Activated CD4-positive, CD25-positive, alpha-beta regulatory T cell treated with anti-CD3 and anti-CD28 coated beads, Interleukin-2, amount 50 U/mL, for 24 hours (primary cell): ENCODE results near the gene SAMD4B.
"Not testable (repeated sequence)": the region's sequence is repeated elsewhere in the genome, so short reads cannot be mapped to it uniquely, and the experiment has no call there.

Experiments used
- ATAC-seq, 2 donors: fragments of 150-1000 bp; cut with Tn5 transposase; one replicate each; pipeline ENCODE4 v1.10.0; 2021; ENCODE audit warnings: mild to moderate bottlenecking in 1 of 2, moderate library complexity in 1 of 2

SAMD4B gene

GRCh38 chr19:39339674-39340073 lies 2.5 kb upstream of the SAMD4B start:
- ATAC-seq = no peak

GRCh38 chr19:39340156-39340555 lies 2.1 kb upstream of the SAMD4B start:
- ATAC-seq = not testable (repeated sequence)

- peak; percentile 5 to 6 for ATAC-seq
Measured at GRCh38 chr19:39341129-39341718, 997 bp upstream of the SAMD4B start.

DNA sequence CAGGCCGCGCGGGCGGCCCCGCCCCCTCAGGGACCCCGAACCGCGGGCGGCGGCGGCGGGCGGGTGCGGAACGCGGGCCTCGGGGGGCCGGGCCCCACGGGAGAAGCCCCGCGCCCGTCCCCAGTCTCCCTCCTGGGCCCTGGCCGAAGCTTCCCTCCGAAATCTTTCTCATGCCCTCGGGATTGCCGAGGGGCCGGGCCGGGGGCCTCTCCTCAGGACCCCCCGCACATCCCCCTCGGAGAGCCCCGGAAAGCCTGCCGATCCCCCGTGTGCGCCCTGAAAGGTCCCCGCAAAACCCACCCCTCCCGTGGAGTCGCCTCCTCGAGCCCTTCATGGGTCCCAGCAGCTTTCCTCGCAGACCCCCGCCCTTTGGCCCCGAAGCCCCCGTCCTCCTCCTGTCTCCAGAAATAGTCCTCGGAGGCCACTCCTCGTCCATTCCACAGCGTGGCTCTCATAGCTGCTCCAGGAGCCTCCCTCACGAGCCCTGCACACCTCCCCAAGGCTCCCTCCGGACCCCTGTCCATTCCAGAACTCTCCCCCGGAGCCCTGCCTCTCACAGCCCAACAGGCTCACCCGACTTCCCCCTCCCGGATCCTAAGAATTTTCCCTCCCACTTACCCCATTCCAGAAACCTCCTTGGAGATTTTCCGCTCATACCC lies 555 bp downstream of the SAMD4B start:
- no peak for ATAC-seq

GRCh38 chr19:39345956-39346355 lies 3.7 kb downstream of the SAMD4B start:
- ATAC-seq = no peak

- no peak for ATAC-seq
Measured at GRCh38 chr19:39347332-39348164, 5.3 kb downstream of the SAMD4B start.

DNA sequence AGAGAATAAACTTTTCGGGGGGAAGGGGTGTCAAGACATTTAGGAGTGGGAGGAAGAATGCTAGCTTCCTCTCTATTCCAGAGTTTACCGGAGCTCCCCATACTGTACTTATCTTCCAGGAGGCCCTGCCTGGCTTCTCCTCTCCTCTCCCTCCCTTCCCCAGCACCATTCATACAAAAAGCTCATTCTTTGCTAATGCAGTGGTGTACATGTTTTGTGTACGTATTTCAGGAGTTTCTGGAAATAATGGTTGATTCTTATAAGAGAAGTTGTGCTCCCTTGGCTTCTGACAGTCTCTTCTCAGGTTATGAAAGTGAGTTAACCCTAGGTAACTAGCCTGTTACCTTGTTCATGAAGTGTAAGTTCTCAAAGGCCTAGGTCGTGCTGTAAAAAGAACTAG lies 7.1 kb downstream of the SAMD4B start:
- ATAC-seq = no peak

- no peak for ATAC-seq
Measured at GRCh38 chr19:39350156-39350555, 7.9 kb downstream of the SAMD4B start.

DNA sequence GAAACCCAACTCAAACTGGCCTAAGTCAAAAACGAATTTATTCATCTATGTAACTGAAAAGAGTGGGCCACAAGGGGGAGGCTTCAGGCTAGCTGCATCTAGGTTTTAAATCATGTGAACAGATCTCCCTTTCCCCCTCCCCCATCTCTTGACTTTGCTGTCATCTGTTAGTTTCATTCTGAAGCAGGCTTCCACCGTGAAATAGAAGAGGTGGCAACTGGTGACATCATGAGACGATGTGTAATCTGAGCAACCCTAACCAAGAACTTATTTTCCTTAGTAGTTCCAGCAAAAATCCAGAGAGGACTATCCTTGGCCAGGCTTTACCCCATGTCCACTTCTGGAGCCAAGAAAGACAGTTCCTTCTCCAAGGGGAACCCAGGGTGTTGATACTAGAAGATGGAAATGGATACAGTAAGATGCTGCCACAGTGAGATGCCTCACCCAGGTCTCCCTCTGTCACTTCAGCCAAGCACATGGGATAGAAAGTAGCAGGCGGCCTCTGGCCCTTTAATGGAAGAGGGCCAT lies 9.4 kb downstream of the SAMD4B start:
- peak; percentile 98 for ATAC-seq

DNA sequence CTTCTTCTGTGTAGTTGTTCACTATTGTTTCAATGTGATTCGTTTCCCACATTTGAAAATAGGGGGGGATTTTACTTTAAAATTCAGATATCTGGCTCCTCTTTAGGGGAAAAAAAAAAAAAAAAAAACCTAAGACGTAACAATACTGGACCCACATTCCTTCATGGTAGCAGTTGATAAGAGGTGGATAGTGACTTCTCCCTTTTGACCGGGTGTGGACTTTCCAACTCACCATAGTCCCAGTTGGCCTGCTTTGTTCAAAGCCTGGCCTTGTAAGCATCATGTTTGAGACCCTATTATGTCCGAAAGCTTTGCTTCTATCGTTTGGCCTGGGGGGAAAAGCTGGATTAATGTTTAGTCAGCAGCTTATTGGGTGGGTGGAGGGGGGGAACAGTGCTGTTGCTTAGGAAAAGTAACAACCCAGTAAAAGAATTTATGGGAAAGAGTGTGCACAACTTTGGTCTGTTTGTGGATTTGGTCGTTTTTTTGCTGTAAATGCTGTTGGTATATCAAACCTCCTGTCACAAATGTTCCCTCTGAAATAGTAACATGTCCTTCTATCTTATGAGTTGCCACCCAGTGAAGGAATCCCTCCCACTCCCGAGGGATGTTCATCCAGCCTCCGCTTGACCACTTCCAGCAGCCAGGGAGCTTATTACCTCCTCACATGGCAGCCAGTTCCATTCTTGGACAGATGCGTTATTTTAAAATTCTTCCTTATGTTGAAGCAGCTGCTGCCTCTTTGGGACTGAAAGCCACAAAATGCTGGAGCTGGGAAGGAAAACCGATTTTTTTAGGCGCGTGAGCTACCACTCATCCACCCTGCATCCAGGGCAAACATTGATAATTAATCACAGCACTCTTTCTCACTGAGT lies 10.4 kb downstream of the SAMD4B start:
- no peak for ATAC-seq

GRCh38 chr19:39355253-39355652 lies 13.0 kb downstream of the SAMD4B start:
- ATAC-seq = no peak

DNA sequence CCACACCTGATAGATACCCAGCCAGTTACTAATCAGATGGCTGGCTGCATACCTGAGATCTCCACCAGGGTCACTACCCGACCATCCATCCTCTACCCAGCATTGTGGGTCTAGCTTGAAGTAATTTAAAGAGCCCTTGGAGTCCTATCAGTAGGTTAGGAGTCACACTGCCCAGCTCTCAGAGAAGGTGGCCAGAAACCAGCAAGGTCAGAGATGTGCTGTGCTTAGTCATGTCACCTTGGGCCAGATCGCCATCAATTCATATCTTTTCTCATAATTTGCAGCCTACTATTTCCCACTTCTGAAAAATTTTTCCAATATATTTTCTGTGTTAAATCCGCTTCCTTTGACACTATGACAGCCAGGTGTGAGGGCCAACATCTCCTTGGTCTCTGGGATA lies 13.9 kb downstream of the SAMD4B start:
- no peak for ATAC-seq

DNA sequence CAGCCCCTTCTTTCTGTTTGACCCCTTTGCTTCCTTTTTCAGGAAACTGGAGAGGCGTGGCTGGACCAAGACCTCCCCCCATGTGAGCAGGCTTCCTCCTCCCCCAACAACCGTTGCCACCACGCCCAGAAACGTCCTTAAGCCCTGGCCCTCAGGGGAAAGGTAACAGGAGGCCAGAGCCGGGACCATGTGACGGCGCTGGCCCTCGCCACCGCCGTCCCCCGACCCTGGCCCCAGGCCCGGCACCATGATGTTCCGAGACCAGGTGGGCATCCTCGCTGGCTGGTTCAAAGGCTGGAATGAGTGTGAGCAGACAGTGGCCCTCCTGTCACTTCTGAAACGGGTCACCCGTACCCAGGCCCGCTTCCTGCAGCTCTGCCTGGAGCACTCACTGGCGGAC lies 14.4 kb downstream of the SAMD4B start:
- no peak for ATAC-seq

GRCh38 chr19:39359026-39359425 lies 16.8 kb downstream of the SAMD4B start:
- peak in 1 of 2 donors; percentile 36 for ATAC-seq

DNA sequence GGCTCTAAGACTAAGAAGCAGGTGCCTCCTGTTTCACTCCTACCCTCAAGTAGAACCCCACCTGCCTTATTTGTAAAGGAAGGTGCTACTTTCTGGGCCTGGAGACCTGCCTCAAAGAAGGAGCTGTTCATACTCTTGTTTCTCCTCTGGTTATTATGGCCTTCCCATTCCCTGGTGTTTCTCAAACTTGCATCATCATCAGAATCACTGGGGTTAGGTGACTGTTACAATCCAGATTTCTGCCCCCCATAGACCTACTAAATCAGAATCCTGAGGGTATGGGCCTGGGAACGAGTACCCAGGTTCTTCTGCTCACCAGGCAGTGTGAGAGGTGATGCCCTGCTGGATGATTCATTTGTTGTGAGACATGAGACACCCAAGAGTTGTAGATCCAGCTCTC lies 18.4 kb downstream of the SAMD4B start:
- ATAC-seq = no peak

DNA sequence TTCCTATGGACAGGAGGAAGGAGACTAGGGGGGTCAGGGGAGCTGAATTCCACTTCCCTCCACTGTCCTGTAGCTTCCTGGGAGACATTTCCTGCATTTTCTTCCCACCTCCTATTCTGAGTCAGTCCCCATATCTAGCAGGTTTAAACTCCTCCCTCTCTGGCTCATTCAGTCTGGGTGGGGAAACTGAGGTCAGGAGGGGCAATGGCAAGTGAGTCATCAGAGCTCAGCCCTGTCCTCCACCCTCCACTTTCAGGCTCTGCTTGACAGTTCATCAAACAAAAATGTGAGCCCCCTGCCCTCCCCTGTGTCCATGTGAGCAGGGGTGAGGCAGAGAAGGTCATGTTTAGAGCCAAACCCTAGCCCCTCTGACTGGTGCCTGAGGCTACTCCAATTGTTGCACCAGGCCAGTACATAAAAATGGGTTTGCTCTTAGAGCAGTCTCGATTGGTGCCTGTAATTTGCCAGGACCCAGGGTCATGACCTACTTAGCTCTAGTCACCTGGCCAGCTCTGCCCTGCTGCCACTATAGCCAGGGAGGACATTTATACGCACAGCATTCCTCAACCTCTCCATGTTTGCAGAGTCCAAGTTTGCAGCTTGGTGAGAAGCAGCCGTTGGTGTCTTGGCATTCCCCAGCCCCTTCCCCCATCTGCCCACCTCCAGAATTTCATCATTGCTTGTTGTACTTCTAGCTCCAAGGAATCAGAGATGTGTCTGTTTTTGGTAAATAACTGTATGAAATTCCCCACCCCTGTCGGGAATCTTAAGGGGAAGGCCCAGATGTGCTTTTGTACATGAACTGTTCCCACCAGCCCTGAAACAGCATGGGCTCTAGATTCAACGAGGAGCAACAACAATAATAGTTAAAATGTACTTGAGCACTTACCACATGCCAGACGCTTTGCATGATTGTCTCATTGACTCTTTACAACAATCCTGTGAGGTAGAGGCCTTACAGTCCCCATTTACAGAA lies 20.7 kb downstream of the SAMD4B start:
- no peak for ATAC-seq

DNA sequence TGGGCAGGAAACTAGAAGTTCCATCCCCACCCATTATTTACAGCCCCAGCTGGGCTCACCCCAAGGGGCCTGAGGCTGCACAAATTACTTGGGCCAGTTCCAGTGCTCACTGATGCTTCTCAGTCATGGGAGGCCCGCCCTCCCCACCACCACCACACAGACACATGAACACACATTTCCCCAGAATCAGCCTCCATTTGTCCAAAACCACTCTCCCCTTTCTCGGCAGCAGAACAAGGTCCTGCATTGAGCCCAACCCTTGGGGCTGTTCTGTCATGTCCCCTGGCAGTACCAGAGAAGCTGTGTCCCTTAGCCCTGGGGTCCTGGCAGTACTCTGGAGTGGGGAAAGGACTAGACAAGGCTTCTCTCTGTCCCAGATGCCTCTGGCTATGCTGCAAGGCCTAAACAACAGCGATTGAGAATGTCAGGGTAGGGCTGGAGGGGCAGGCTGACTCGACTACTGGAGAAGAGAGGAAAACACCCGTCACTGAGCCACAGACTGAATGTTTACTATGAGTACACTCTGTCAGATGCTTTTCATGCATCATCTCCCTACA lies 21.8 kb downstream of the SAMD4B start:
- no peak for ATAC-seq

GRCh38 chr19:39365531-39365930 lies 23.3 kb downstream of the SAMD4B start:
- no peak for ATAC-seq

- no peak for ATAC-seq
Measured at GRCh38 chr19:39369200-39369599, 27.0 kb downstream of the SAMD4B start.

GRCh38 chr19:39370735-39371134 lies 28.5 kb downstream of the SAMD4B start:
- no peak for ATAC-seq
